ENCODE measurements around the gene RPEL1.

RPEL1 gene

DNA sequence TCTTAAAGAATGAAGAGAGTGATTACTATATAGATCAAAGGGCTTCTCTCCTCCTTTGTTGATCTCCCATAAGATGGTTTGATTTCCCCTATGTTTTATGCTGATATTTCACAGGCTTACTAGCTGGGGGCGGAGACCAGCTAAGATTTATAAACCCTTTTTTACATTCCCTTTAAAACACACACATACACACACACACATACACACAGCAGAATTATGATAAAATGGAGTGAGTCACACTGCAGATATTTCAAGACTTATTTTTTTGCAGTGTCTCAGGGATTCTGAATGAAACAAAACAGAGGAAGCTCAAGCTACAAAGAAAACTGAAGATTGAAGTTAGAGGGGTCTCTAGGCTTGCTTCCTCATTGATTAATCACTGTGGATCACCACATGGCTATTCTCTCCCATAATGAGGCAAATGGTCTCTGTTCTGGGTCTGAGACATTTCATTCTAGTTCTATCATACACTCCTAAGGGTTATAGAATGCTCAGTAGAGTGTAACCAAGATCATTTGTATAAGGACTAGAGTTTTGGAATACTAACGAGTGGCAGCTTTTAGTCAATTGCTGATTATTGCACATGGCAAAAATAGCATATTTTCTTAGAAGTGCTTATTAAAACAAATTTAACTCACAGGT is 49.8 kb downstream of the RPEL1 start:
- TF ChIP-seq, protein P1, sequence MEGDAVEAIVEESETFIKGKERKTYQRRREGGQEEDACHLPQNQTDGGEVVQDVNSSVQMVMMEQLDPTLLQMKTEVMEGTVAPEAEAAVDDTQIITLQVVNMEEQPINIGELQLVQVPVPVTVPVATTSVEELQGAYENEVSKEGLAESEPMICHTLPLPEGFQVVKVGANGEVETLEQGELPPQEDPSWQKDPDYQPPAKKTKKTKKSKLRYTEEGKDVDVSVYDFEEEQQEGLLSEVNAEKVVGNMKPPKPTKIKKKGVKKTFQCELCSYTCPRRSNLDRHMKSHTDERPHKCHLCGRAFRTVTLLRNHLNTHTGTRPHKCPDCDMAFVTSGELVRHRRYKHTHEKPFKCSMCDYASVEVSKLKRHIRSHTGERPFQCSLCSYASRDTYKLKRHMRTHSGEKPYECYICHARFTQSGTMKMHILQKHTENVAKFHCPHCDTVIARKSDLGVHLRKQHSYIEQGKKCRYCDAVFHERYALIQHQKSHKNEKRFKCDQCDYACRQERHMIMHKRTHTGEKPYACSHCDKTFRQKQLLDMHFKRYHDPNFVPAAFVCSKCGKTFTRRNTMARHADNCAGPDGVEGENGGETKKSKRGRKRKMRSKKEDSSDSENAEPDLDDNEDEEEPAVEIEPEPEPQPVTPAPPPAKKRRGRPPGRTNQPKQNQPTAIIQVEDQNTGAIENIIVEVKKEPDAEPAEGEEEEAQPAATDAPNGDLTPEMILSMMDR (IDR thresholded peaks at IDR 0.05; ENCODE audit: borderline replicate concordance, control extremely low read depth, extremely low read depth, insufficient read depth, missing control alignments): no peak
- in situ Hi-C loops (cut with MboI; ENCODE audit: low sequenced_read_pairs, unreplicated experiment): no loop called here
- DNase-seq (ENCODE audit: low spot score): no peak
